Osteoblast (primary cell): Measurements from ENCODE around the gene BCKDHB. TPM values are rescaled to one million over a fixed set of nuclear protein-coding genes. Genes with fewer than 3 reads are reported as not detected.

Experiments used
- DNase-seq: peaks from one replicate; pipeline ENCODE4 v3.0.0; 2011; ENCODE audit warnings: low spot score, mixed read lengths; ENCODE audit not compliant: insufficient read length; ENCODE audit errors: missing footprints
- H2AFZ ChIP-seq: 2 replicates; pipeline ENCODE4 v1.6.0; 2011; ENCODE audit warnings: mild to moderate bottlenecking, low read length
- H3K27ac ChIP-seq: 2 replicates; pipeline ENCODE4 v1.5.1; 2011; ENCODE audit warnings: mild to moderate bottlenecking, low read depth, low read length, moderate library complexity
- H3K27me3 ChIP-seq: 2 replicates; pipeline ENCODE4 v1.6.0; 2012; ENCODE audit warnings: mild to moderate bottlenecking, control low read depth, inconsistent platforms, low read length, moderate library complexity; ENCODE audit not compliant: insufficient read depth
- H3K36me3 ChIP-seq: 2 replicates; pipeline ENCODE4 v1.5.1; 2011; ENCODE audit warnings: mild to moderate bottlenecking, low read length, control low read depth, moderate library complexity; ENCODE audit not compliant: insufficient read depth
- H3K4me1 ChIP-seq: 2 replicates; pipeline ENCODE4 v1.5.1; 2011; ENCODE audit warnings: mild to moderate bottlenecking, low read length, control low read depth, moderate library complexity; ENCODE audit not compliant: insufficient read depth
- H3K4me2 ChIP-seq: 2 replicates; pipeline ENCODE4 v1.6.0; 2011; ENCODE audit warnings: mild to moderate bottlenecking, low read length; ENCODE audit not compliant: insufficient read depth
- H3K4me3 ChIP-seq: fragments of 200-600 bp; sonication (generic); 3 replicates; pipeline ENCODE4 v1.5.1; 2012; ENCODE audit warnings: mild to moderate bottlenecking, low read length, inconsistent platforms; ENCODE audit not compliant: insufficient read depth
- H3K79me2 ChIP-seq: 2 replicates; pipeline ENCODE4 v1.6.0; 2012; ENCODE audit warnings: mild to moderate bottlenecking, low read length, control low read depth, inconsistent platforms; ENCODE audit not compliant: insufficient read depth
- H3K9me3 ChIP-seq: 2 replicates; pipeline ENCODE4 v1.5.1; 2011; ENCODE audit warnings: low read depth, low read length, control low read depth
- H4K20me1 ChIP-seq: 2 replicates; pipeline ENCODE4 v1.6.0; 2012; ENCODE audit warnings: mild to moderate bottlenecking, low read length, control low read depth; ENCODE audit not compliant: insufficient read depth
- total RNA-seq: library from RNA; depleted of rRNA; stranded (reverse); fragments of >200 nt; gene quantifications from 2 replicates; pipeline ENCODE4 v1.2.3, GENCODE V29; 2012
- TF ChIP-seq, protein P1 (sequence below): IDR thresholded peaks from 2 replicates; pipeline ENCODE4 v1.5.1; 2011; ENCODE audit warnings: mild to moderate bottlenecking, low read depth, low read length, moderate library complexity; ENCODE audit errors: extremely low read depth

Gene BCKDHB
- total RNA-seq, 1 donor: 18.8 TPM

DNA sequence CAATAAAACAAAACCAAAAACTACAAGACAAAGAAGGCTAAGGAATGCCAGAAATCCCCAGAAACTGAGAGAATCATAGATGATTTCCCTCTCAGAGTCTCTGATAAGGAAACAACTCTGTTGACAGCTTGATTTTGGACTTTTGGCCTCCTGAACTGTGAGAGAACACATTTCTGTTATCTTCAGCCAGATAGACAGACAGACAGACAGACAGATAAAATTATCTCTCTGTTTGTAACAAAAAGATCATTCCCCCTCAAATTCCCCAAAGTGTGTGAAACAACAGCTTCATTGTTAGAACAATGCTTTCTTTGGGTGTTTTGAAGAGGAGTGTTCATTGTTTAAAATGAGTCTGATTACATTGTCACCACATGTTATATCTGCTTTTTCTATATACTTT is 148.2 kb downstream of the BCKDHB start:
- Histone ChIP-seq H3K4me3 (no peak overlapping the region), H3K4me1 (peaks cover 10% of the 10 kb centered on the region), H2AFZ (no peak overlapping the region), H3K27ac (no peak overlapping the region), H3K9me3 (no peaks in the 10 kb centered on the region), H4K20me1 (no peaks in the 10 kb centered on the region), H3K36me3 (no peaks in the 10 kb centered on the region), H3K4me2 (no peak overlapping the region), H3K79me2 (no peaks in the 10 kb centered on the region), H3K27me3 (no peaks in the 10 kb centered on the region)
- no peak for DNase-seq
- TF ChIP-seq, protein P1, sequence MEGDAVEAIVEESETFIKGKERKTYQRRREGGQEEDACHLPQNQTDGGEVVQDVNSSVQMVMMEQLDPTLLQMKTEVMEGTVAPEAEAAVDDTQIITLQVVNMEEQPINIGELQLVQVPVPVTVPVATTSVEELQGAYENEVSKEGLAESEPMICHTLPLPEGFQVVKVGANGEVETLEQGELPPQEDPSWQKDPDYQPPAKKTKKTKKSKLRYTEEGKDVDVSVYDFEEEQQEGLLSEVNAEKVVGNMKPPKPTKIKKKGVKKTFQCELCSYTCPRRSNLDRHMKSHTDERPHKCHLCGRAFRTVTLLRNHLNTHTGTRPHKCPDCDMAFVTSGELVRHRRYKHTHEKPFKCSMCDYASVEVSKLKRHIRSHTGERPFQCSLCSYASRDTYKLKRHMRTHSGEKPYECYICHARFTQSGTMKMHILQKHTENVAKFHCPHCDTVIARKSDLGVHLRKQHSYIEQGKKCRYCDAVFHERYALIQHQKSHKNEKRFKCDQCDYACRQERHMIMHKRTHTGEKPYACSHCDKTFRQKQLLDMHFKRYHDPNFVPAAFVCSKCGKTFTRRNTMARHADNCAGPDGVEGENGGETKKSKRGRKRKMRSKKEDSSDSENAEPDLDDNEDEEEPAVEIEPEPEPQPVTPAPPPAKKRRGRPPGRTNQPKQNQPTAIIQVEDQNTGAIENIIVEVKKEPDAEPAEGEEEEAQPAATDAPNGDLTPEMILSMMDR: no peak

DNA sequence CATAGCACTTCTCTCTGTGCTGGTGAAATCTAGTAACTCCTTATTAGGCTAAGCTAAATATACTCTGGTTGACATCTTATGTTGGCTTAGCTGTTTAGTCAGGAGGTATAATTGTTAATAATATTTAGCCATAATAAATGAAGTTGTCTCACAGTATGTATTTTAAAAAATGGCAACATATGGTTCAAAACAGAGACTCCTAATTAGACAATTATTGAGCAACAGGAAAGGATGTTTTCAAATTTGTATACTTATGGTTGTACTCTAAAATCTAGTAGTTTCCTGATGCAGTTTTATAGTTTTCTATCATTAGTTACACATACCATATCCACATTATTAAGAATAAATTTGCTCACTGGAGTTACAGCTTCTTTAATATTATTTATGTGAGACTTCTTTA is 150.2 kb downstream of the BCKDHB start:
- Histone ChIP-seq H3K79me2 (no peaks in the 10 kb centered on the region), H4K20me1 (no peaks in the 10 kb centered on the region), H3K4me2 (no peak overlapping the region), H3K27me3 (no peaks in the 10 kb centered on the region), H3K4me1 (no peaks in the 10 kb centered on the region), H3K27ac (no peak overlapping the region), H3K36me3 (no peaks in the 10 kb centered on the region), H2AFZ (no peak overlapping the region), H3K4me3 (no peak overlapping the region), H3K9me3 (no peaks in the 10 kb centered on the region)
- TF ChIP-seq, protein P1: no peak
- DNase-seq: no peak

DNA sequence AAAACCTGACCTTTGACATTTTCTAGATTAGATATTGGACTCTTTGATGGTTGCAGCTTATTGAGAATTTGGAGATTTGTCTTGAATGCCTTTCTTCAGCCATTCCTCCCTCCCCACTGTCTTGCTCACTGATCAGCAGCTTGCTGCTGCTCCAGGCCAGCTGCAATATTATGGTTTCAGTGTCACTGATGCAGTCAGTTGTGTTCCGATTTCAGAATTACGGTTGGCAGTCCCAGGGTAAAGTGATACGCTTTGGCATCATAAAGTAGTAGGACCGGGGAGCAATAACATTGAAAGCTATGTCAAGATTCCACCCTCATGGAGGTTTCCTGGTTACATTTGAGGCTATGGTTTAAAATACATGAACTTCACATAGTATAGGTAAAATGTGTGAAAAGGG is 152.6 kb downstream of the BCKDHB start:
- H3K79me2 ChIP-seq: no peaks in the 10 kb centered on the region
- H3K27ac ChIP-seq: no peak overlapping the region
- H2AFZ ChIP-seq: no peak overlapping the region
- TF ChIP-seq, protein P1: no peak
- H3K36me3 ChIP-seq: no peaks in the 10 kb centered on the region
- H3K9me3 ChIP-seq: no peaks in the 10 kb centered on the region
- H3K4me2 ChIP-seq: no peak overlapping the region
- DNase-seq: no peak
- H3K4me3 ChIP-seq: no peak overlapping the region
- no peaks in the 10 kb centered on the region for H3K27me3 ChIP-seq
- H3K4me1 ChIP-seq: no peaks in the 10 kb centered on the region
- no peaks in the 10 kb centered on the region for H4K20me1 ChIP-seq

DNA sequence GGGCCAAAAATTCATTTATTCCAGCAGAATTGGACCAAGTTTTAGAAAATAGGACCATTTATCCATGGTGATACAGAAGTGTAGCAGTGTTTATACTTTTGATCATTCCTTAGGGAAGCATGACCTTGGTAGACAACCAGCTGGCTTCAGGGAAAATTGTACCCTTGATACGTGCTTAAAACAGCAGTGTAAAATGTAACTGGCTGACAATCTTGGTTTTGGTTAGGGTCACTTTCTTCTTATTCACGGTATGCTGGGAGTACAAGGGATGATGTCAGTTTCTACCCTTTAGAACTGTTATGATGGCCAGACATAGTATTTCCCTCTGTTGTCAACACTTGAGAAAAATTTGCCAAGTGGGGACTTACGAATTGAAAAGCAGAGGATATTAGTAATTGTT is 157.1 kb downstream of the BCKDHB start:
- no peak for DNase-seq
- Histone ChIP-seq H2AFZ (no peak overlapping the region), H3K27ac (no peak overlapping the region), H3K4me1 (no peaks in the 10 kb centered on the region), H3K4me2 (no peak overlapping the region), H3K79me2 (no peaks in the 10 kb centered on the region), H3K36me3 (no peaks in the 10 kb centered on the region), H4K20me1 (no peaks in the 10 kb centered on the region), H3K27me3 (no peaks in the 10 kb centered on the region), H3K4me3 (no peak overlapping the region), H3K9me3 (no peaks in the 10 kb centered on the region)
- TF ChIP-seq, protein P1: no peak
